IPS-20b (cell line): ENCODE data around the gene WBP1.
"Not testable (repeated sequence)": the region's sequence is repeated elsewhere in the genome, so short reads cannot be mapped to it uniquely, and the experiment has no call there.

Source experiments
- H3K27ac ChIP-seq: one replicate; pipeline ENCODE4 v1.5.1; 2013; ENCODE audit warnings: low read length
- H3K27me3 ChIP-seq: 2 replicates; pipeline ENCODE4 v1.6.1; 2013; ENCODE audit warnings: mild to moderate bottlenecking, low read length, inconsistent platforms; ENCODE audit not compliant: insufficient read depth
- H3K36me3 ChIP-seq: 2 replicates; pipeline ENCODE4 v1.6.1; 2013; ENCODE audit warnings: low read depth, mild to moderate bottlenecking, inconsistent platforms, low read length, moderate library complexity; ENCODE audit not compliant: insufficient read depth
- H3K4me1 ChIP-seq: 2 replicates; pipeline ENCODE4 v1.6.1; 2013; ENCODE audit warnings: mild to moderate bottlenecking, control low read depth, inconsistent platforms, low read length, moderate library complexity; ENCODE audit not compliant: insufficient read depth
- H3K4me3 ChIP-seq: 2 replicates; pipeline ENCODE4 v1.5.1; 2013; ENCODE audit warnings: mild to moderate bottlenecking, low read length, inconsistent platforms
- H3K9ac ChIP-seq: 2 replicates; pipeline ENCODE4 v1.6.1; 2013; ENCODE audit warnings: low read depth, mild to moderate bottlenecking, inconsistent platforms, low read length, moderate library complexity
- H3K9me3 ChIP-seq: 2 replicates; pipeline ENCODE4 v1.6.1; 2013; ENCODE audit warnings: mild to moderate bottlenecking, low read depth, low read length, inconsistent platforms; ENCODE audit not compliant: insufficient read depth

WBP1 gene

GRCh38 chr2:74442483-74443297 is 15.5 kb upstream of the WBP1 start:
- H3K36me3 ChIP-seq, H3K27ac ChIP-seq, H3K9me3 ChIP-seq: not testable (repeated sequence)
- Histone ChIP-seq H3K4me1 (peaks cover 22% of the 10 kb centered on the region), H3K9ac (peak overlapping the region; percentile 92; the same call in 1 of the 2 replicates), H3K27me3 (peaks cover 24% of the 10 kb centered on the region; the same call in 1 of the 2 replicates), H3K4me3 (peak overlapping the region; percentile 94)

GRCh38 chr2:74444498-74445318 is 13.5 kb upstream of the WBP1 start:
- Histone ChIP-seq H3K9ac (no peak overlapping the region), H3K27me3 (peaks cover 24% of the 10 kb centered on the region; the same call in 1 of the 2 replicates), H3K4me3 (no peak overlapping the region), H3K27ac (no peak overlapping the region), H3K9me3 (no peaks in the 10 kb centered on the region), H3K4me1 (peaks cover 4% of the 10 kb centered on the region; the same call in 1 of the 2 replicates), H3K36me3 (no peaks in the 10 kb centered on the region)

GRCh38 chr2:74447230-74447999 is 10.8 kb upstream of the WBP1 start:
- H3K9ac ChIP-seq: no peak overlapping the region

GRCh38 chr2:74448771-74449170 is 9.5 kb upstream of the WBP1 start:
- no peaks in the 10 kb centered on the region for H3K36me3 ChIP-seq
- H3K27ac ChIP-seq: no peak overlapping the region
- H3K4me1 ChIP-seq: no peaks in the 10 kb centered on the region
- H3K9me3 ChIP-seq: no peaks in the 10 kb centered on the region
- no peak overlapping the region for H3K9ac ChIP-seq
- peaks cover 9% of the 10 kb centered on the region; the same call in 1 of the 2 replicates for H3K27me3 ChIP-seq
- H3K4me3 ChIP-seq: no peak overlapping the region

More at GRCh38 chr2:74447230-74447999, 10.8 kb upstream of the WBP1 start:
- Histone ChIP-seq H3K27ac (no peak overlapping the region), H3K36me3 (no peaks in the 10 kb centered on the region), H3K4me1 (no peaks in the 10 kb centered on the region), H3K9me3 (no peaks in the 10 kb centered on the region), H3K27me3 (peaks cover 11% of the 10 kb centered on the region; the same call in 1 of the 2 replicates), H3K4me3 (no peak overlapping the region)

- no peaks in the 10 kb centered on the region for H3K27me3 ChIP-seq
Measured at GRCh38 chr2:74450570-74451190, 7.6 kb upstream of the WBP1 start.

GRCh38 chr2:74454654-74455511 is 3.4 kb upstream of the WBP1 start, which contains the start of gene INO80B:
Gene INO80B (plus strand): TSS chr2:74455087. CDS start chr2:74455117, 30 bp downstream.
- peaks cover 10% of the 10 kb centered on the region for H3K4me1 ChIP-seq
- H3K9me3 ChIP-seq: no peaks in the 10 kb centered on the region
- H3K27me3 ChIP-seq: no peaks in the 10 kb centered on the region
- H3K36me3 ChIP-seq: no peaks in the 10 kb centered on the region
- peak within 1 kb of the TSS; percentile 88 for H3K4me3 ChIP-seq
- peak within 1 kb of the TSS; percentile 32 for H3K27ac ChIP-seq
- H3K9ac ChIP-seq: peak within 1 kb of the TSS; percentile 66; the same call in 1 of the 2 replicates

More at GRCh38 chr2:74450570-74451190, 7.6 kb upstream of the WBP1 start:
- no peak overlapping the region for H3K4me3 ChIP-seq
- H3K9ac ChIP-seq: no peak overlapping the region
- no peak overlapping the region for H3K27ac ChIP-seq
- H3K4me1 ChIP-seq: peaks cover 3% of the 10 kb centered on the region; the same call in 1 of the 2 replicates
- H3K36me3 ChIP-seq: no peaks in the 10 kb centered on the region
- no peaks in the 10 kb centered on the region for H3K9me3 ChIP-seq

GRCh38 chr2:74457129-74457548 is 1.1 kb upstream of the WBP1 start:
- Histone ChIP-seq H3K9me3 (no peaks in the 10 kb centered on the region), H3K9ac (peak overlapping the region; percentile 97), H3K27ac (peak overlapping the region; percentile 18), H3K27me3 (no peaks in the 10 kb centered on the region), H3K4me3 (peak overlapping the region; percentile 95), H3K4me1 (peaks cover 10% of the 10 kb centered on the region), H3K36me3 (peaks cover 5% of the 10 kb centered on the region; the same call in 1 of the 2 replicates)

- no peaks in the 10 kb centered on the region for H3K9me3 ChIP-seq
- H3K27me3 ChIP-seq: no peaks in the 10 kb centered on the region
Measured at GRCh38 chr2:74457549-74458131, 598 bp upstream of the WBP1 start.

GRCh38 chr2:74458938-74459363 is 713 bp downstream of the WBP1 start:
- H3K9ac ChIP-seq: peak overlapping the region; percentile 96
- H3K4me3 ChIP-seq: peak overlapping the region; percentile 95
- H3K4me1 ChIP-seq: peaks cover 10% of the 10 kb centered on the region
- no peaks in the 10 kb centered on the region for H3K9me3 ChIP-seq
- no peaks in the 10 kb centered on the region for H3K27me3 ChIP-seq
- H3K36me3 ChIP-seq: peaks cover 18% of the 10 kb centered on the region
- no peak overlapping the region for H3K27ac ChIP-seq

More at GRCh38 chr2:74457549-74458131, 598 bp upstream of the WBP1 start:
- Histone ChIP-seq H3K4me1 (peaks cover 10% of the 10 kb centered on the region), H3K4me3 (peak overlapping the region; percentile 95), H3K27ac (peak overlapping the region; percentile 97), H3K9ac (peak overlapping the region; percentile 97), H3K36me3 (peaks cover 10% of the 10 kb centered on the region)
